Lower leg skin (tissue), 4 donors: ENCODE results near the gene RALGPS2. TPM values are rescaled to one million over a fixed set of nuclear protein-coding genes. Genes with fewer than 3 reads are reported as not detected.

Experiments
- DNase-seq, 2 donors: peaks; one replicate each; pipeline ENCODE4 v3.0.0-alpha.2; 2019; ENCODE audit warnings: low spot score in 2 of 2
- H3K4me3 ChIP-seq: fragments of 200-600 bp; sonication (generic); 2 replicates; pipeline ENCODE4 v1.5.1; 2017; ENCODE audit warnings: mild to moderate bottlenecking, low read depth; ENCODE audit not compliant: poor library complexity, severe bottlenecking
- CTCF ChIP-seq, 3 donors: fragments of 450-650 bp; IDR thresholded peaks; one replicate each; pipeline ENCODE4 v1.5.1; 2016; ENCODE audit warnings: antibody characterized with exemption in 3 of 3, mild to moderate bottlenecking in 3 of 3, moderate library complexity in 2 of 3
- POLR2A ChIP-seq, 2 donors: fragments of 450-650 bp; IDR thresholded peaks; one replicate each; pipeline ENCODE4 v1.6.1; 2016 to 2017; ENCODE audit warnings: antibody characterized with exemption in 2 of 2, mild to moderate bottlenecking in 1 of 2, moderate library complexity in 1 of 2
- WGBS, 2 donors: methylation state at CpG; one replicate each; pipeline ENCODE4 v1.1.5; 2018; 5-methylcytosine and 5-hydroxymethylcytosine counted together
- intact Hi-C: fragments of 100-400 bp; cut with DNase I; formaldehyde crosslinking; loops from one replicate; pipeline ENCODE4 v1.15.0; 2023; ENCODE audit warnings: low total_unique reads
- total RNA-seq, 4 donors: library from RNA; depleted of rRNA; stranded (reverse); fragments of >200 nt; gene quantifications; one replicate each; pipeline ENCODE4 v1.1.0, GENCODE V29; 2016

RALGPS2 gene
- total RNA-seq, 4 donors from 2014 or later = 26.2 to 33.5 (median 31.7) TPM

DNA sequence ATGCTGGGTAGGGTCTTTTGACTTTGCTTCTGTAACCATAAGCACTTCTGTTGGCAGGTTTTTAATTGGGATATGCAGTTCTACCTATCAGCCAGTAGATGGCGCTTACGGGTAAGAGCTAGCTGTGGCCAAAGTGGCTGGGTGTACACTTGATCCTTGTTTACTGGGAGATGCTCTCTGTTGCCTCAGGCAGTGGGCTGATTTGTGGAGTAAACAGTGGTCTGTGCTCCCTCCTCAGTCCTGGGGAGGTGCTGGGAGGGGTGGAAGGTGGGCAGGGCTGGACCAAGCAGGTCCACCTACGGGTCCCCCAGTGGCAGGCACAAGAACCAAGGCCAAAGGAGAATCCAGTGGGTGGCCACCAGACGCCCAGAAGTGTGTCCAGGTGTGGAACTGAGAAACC, 43.4 kb downstream of the RALGPS2 start:
- H3K4me3 ChIP-seq = no peak overlapping the region
- intact Hi-C loops = no loop called here
- DNase-seq = no peak
- 58 to 61% methylated on average over 4 of the region's 4 CpGs for WGBS, 2 donors
- TF ChIP-seq POLR2A (IDR thresholded peaks at IDR 0.05) (no peak), CTCF (IDR thresholded peaks at IDR 0.05) (no peak)

- WGBS, 2 donors = 84 to 90% methylated on average over 5 of the region's 5 CpGs
- TF ChIP-seq CTCF (IDR thresholded peaks at IDR 0.05) (no peak), POLR2A (IDR thresholded peaks at IDR 0.05) (no peak)
- H3K4me3 ChIP-seq = no peak overlapping the region
- no peak for DNase-seq
- intact Hi-C loops = no loop called here
Observed at GRCh38 chr1:178772952-178773351, 47.9 kb downstream of the RALGPS2 start.

DNA sequence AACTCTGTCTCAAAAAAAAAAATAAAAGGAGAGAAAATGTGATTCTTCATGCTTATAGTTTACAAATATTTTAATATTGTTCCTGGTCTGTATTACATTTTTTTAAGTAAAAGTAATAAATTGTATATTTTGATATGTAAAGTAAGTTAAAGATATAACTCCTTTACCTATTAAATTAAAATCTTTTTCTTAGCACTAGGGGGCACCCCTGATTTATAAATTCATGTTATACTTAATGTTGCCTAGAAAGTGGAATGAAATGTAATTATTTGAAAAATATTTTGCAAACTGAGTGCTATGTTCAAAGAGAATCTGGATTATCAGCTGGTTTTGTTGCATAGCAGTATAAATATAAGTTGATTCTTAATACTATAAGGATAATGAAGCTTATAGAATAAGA, 49.2 kb downstream of the RALGPS2 start:
- DNase-seq = no peak
- H3K4me3 ChIP-seq = no peak overlapping the region
- intact Hi-C loops = no loop called here
- TF ChIP-seq POLR2A (IDR thresholded peaks at IDR 0.05) (no peak), CTCF (IDR thresholded peaks at IDR 0.05) (no peak)

- DNase-seq = no peak
- H3K4me3 ChIP-seq = no peak overlapping the region
- 88% methylated on average over 2 of the region's 2 CpGs for WGBS, 2 donors
- TF ChIP-seq POLR2A (IDR thresholded peaks at IDR 0.05) (no peak), CTCF (IDR thresholded peaks at IDR 0.05) (no peak)
- intact Hi-C loops = no loop called here
Observed at GRCh38 chr1:178776553-178776952, 51.5 kb downstream of the RALGPS2 start.

- 99 to 100% methylated on average over 2 of the region's 2 CpGs for WGBS, 2 donors
- intact Hi-C loops = no loop called here
- no peak overlapping the region for H3K4me3 ChIP-seq
- TF ChIP-seq POLR2A (IDR thresholded peaks at IDR 0.05) (no peak), CTCF (IDR thresholded peaks at IDR 0.05) (no peak)
- DNase-seq = no peak
Observed at GRCh38 chr1:178781533-178782330, 56.7 kb downstream of the RALGPS2 start.

- TF ChIP-seq CTCF (IDR thresholded peaks at IDR 0.05) (no peak), POLR2A (IDR thresholded peaks at IDR 0.05) (no peak)
- WGBS, 2 donors = 82 to 90% methylated on average over 2 of the region's 2 CpGs
- DNase-seq = no peak
- H3K4me3 ChIP-seq = no peak overlapping the region
- intact Hi-C loops = no loop called here
Observed at GRCh38 chr1:178784131-178784536, 59.1 kb downstream of the RALGPS2 start.
